ENCODE results near the gene ANTXR1.

DNA sequence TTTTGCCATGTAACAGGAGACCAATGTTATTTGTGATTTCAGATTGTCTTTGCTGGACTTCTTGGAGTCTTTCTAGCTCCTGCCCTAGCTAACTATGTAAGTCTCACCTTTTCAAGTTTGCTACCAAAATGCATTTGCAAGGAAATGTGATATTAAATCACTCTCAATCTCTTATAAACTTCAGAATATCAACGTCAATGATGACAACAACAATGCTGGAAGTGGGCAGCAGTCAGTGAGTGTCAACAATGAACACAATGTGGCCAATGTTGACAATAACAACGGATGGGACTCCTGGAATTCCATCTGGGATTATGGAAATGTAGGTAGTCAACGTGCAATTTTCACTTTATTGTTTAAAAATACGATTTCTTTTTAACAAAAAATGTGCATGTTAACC, 35.5 kb upstream of the ANTXR1 start:
- TF ChIP-seq CTCF (IDR thresholded peaks at IDR 0.05; ENCODE audit: borderline replicate concordance, extremely low read depth, low read length, poor library complexity, severe bottlenecking) (no peak), EZH2 (IDR thresholded peaks at IDR 0.05; ENCODE audit: borderline replicate concordance, low read depth, low read length, severe bottlenecking) (no peak)

All from DND-41 (cell line).